GM23248 (cell line): ENCODE data around the gene WNT9B. TPM values are rescaled to one million over a fixed set of nuclear protein-coding genes. Genes with fewer than 3 reads are reported as not detected.

Source experiments
- DNase-seq: peaks from one replicate; pipeline ENCODE4 v3.0.0-alpha.2; 2015
- H2AFZ ChIP-seq: fragments of 200-600 bp; sonication (generic); 2 replicates; pipeline ENCODE4 v1.6.1; 2016; ENCODE audit warnings: antibody characterized with exemption
- H3F3A ChIP-seq: fragments of 200-600 bp; sonication (generic); 2 replicates; pipeline ENCODE4 v1.6.1; 2016; ENCODE audit warnings: mild to moderate bottlenecking, antibody characterized with exemption, mixed run types; ENCODE audit not compliant: insufficient read depth
- H3K27ac ChIP-seq: fragments of 200-600 bp; sonication (generic); 2 replicates; pipeline ENCODE4 v1.5.1; 2016; ENCODE audit warnings: mild to moderate bottlenecking
- H3K27me3 ChIP-seq: fragments of 200-600 bp; sonication (generic); replicated peaks from 2 replicates; pipeline ENCODE4 v1.6.1; 2016; ENCODE audit warnings: mild to moderate bottlenecking; ENCODE audit not compliant: insufficient read depth
- H3K36me3 ChIP-seq: fragments of 200-600 bp; sonication (generic); 2 replicates; pipeline ENCODE4 v1.6.1; 2016; ENCODE audit warnings: low read depth, mild to moderate bottlenecking
- H3K4me1 ChIP-seq: fragments of 200-600 bp; sonication (generic); 2 replicates; pipeline ENCODE4 v1.6.1; 2016; ENCODE audit warnings: mild to moderate bottlenecking; ENCODE audit not compliant: insufficient read depth
- H3K4me2 ChIP-seq: fragments of 200-600 bp; sonication (generic); one replicate; pipeline ENCODE4 v1.6.1; 2016; ENCODE audit warnings: mild to moderate bottlenecking; ENCODE audit not compliant: unreplicated experiment
- H3K4me3 ChIP-seq: fragments of 200-600 bp; sonication (generic); 2 replicates; pipeline ENCODE4 v1.5.1; 2016; ENCODE audit warnings: mild to moderate bottlenecking
- H3K79me2 ChIP-seq: fragments of 200-600 bp; sonication (generic); 2 replicates; pipeline ENCODE4 v1.6.1; 2016; ENCODE audit warnings: mild to moderate bottlenecking; ENCODE audit not compliant: insufficient read depth
- H3K9ac ChIP-seq: fragments of 200-600 bp; sonication (generic); 2 replicates; pipeline ENCODE4 v1.6.1; 2016; ENCODE audit warnings: mild to moderate bottlenecking
- H3K9me2 ChIP-seq: fragments of 200-600 bp; sonication (generic); 2 replicates; pipeline ENCODE4 v1.6.1; 2016; ENCODE audit warnings: mixed run types, mild to moderate bottlenecking, moderate library complexity; ENCODE audit not compliant: insufficient read depth
- H3K9me3 ChIP-seq: fragments of 200-600 bp; sonication (generic); one replicate; pipeline ENCODE4 v1.6.1; 2017; ENCODE audit warnings: low read depth
- H4K20me1 ChIP-seq: fragments of 200-600 bp; sonication (generic); 2 replicates; pipeline ENCODE4 v1.6.0; 2016; ENCODE audit not compliant: insufficient read depth
- EZH2 ChIP-seq: fragments of 200-600 bp; sonication (generic); IDR thresholded peaks from 2 replicates; pipeline ENCODE4 v1.6.1; 2018; ENCODE audit warnings: antibody characterized with exemption, mild to moderate bottlenecking; ENCODE audit not compliant: insufficient read depth, poor library complexity, severe bottlenecking
- EZH2phosphoT487 ChIP-seq: fragments of 200-600 bp; sonication (generic); IDR thresholded peaks from 2 replicates; pipeline ENCODE4 v1.6.1; 2018; ENCODE audit warnings: antibody characterized with exemption, moderate library complexity, mild to moderate bottlenecking, low read depth; ENCODE audit not compliant: insufficient read depth
- WGBS, 2 experiments: methylation state at CpG; one replicate each; pipeline ENCODE4 v1.1.6; 2015 to 2017; ENCODE audit warnings: low lambda C conversion rate in 2 of 2, low coverage in 1 of 2; ENCODE audit errors: missing lambda C conversion rate in 2 of 2; 5-methylcytosine and 5-hydroxymethylcytosine counted together
- in situ Hi-C: fragments of 300-500 bp; cut with MboI; formaldehyde crosslinking; loops from 2 replicates; pipeline ENCODE4 v1.15.0; 2020
- polyA plus RNA-seq: library from polyadenylated mRNA; unstranded; fragments of >200 nt; fragmentation: Nextera tagmentation; extraction: Ambion mirVana; gene quantifications from 2 replicates; pipeline ENCODE4 v1.2.1, GENCODE V29; 2016
- total RNA-seq: library from RNA; depleted of rRNA; stranded (reverse); fragments of >200 nt; shearing (Covaris generic); gene quantifications from 2 replicates; pipeline ENCODE4 v1.2.3, GENCODE V29; 2014

The WNT9B gene
- total and polyA plus RNA-seq, 2 experiments from 2014 or later, result not detected

- WGBS, 2 experiments, result 45% methylated on average over 10 of the region's 10 CpGs
- no peaks in the 10 kb centered on the region for H3K79me2 ChIP-seq
- no peaks in the 10 kb centered on the region for H3K9me2 ChIP-seq
- no peak for TF ChIP-seq EZH2
- TF ChIP-seq EZH2phosphoT487, result no peak
- no peaks in the 10 kb centered on the region for H3F3A ChIP-seq
- in situ Hi-C loops, result no loop called here
- no peak overlapping the region for H3K4me2 ChIP-seq
- H3K27me3 ChIP-seq, result peaks cover 49% of the 10 kb centered on the region
- H3K36me3 ChIP-seq, result no peaks in the 10 kb centered on the region
- no peak for DNase-seq
- H2AFZ ChIP-seq, result no peak overlapping the region
- H3K9me3 ChIP-seq, result no peaks in the 10 kb centered on the region
- no peaks in the 10 kb centered on the region for H4K20me1 ChIP-seq
- no peak overlapping the region for H3K9ac ChIP-seq
- H3K27ac ChIP-seq, result no peak overlapping the region
- H3K4me3 ChIP-seq, result no peak overlapping the region
- H3K4me1 ChIP-seq, result no peaks in the 10 kb centered on the region
Observed at GRCh38 chr17:46885415-46886309, 34.3 kb downstream of the WNT9B start.

DNA sequence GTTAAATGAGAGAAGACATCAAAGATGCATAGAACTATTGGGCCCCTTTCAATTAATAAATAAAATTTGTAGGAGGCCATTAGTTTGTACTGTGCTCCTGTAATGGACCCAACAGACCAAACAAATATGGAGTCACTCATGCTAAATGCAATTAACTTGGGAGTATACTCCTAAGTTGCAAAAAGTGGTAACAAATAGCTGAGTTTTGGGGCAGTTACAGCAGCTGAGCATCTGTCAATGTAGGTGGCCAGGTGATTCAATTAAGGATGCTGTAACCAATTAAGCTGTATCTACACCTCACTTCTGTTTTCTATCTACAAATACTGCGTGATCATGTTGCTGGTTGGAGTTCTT is 34.9 kb downstream of the WNT9B start:
- in situ Hi-C loops, result no loop called here
- Histone ChIP-seq H3K27me3 (peaks cover 55% of the 10 kb centered on the region), H3K79me2 (no peaks in the 10 kb centered on the region), H3K4me3 (no peak overlapping the region), H3K9me2 (no peaks in the 10 kb centered on the region), H4K20me1 (no peaks in the 10 kb centered on the region), H3K4me2 (no peak overlapping the region), H3K9me3 (no peaks in the 10 kb centered on the region), H2AFZ (no peak overlapping the region), H3K4me1 (no peaks in the 10 kb centered on the region), H3F3A (no peaks in the 10 kb centered on the region), H3K9ac (no peak overlapping the region), H3K27ac (no peak overlapping the region), H3K36me3 (no peaks in the 10 kb centered on the region)
- TF ChIP-seq EZH2 (no peak), EZH2phosphoT487 (no peak)
- DNase-seq, result no peak
- 62 to 69% methylated on average over 1 of the region's 1 CpG for WGBS, 2 experiments

GRCh38 chr17:46887717-46888116 is 36.3 kb downstream of the WNT9B start:
- Histone ChIP-seq H3K4me3 (no peak overlapping the region), H3K36me3 (no peaks in the 10 kb centered on the region), H3K9me2 (no peaks in the 10 kb centered on the region), H4K20me1 (no peaks in the 10 kb centered on the region), H3K4me1 (no peaks in the 10 kb centered on the region), H3K27ac (no peak overlapping the region), H3K4me2 (no peak overlapping the region), H3K79me2 (no peaks in the 10 kb centered on the region), H3K9ac (no peak overlapping the region), H3K27me3 (peaks cover 64% of the 10 kb centered on the region), H2AFZ (no peak overlapping the region), H3K9me3 (no peaks in the 10 kb centered on the region), H3F3A (no peaks in the 10 kb centered on the region)
- no peak for DNase-seq
- 75 to 84% methylated on average over 3 of the region's 3 CpGs for WGBS, 2 experiments
- TF ChIP-seq EZH2 (no peak), EZH2phosphoT487 (no peak)
- in situ Hi-C loops, result no loop called here

DNA sequence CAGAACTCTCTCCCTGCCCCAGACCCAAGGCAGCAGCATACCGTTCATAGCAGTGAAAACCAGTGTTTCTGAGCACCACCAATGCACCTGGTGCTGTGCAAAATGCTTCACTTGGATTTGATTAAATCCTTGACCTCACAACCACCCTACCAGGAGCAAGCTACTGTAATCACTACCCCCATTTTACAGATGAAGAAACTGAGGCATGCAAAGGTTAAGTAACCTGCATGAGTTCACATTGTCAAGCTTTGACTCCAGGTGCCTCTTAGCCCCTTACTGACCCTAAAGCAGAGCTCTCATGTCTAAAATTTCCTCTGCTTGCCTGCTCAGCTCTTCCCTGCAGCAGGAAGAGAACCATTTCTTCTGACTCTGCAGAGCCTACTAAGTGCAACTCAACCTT is 37.3 kb downstream of the WNT9B start:
- no peaks in the 10 kb centered on the region for H3F3A ChIP-seq
- H3K27ac ChIP-seq, result no peak overlapping the region
- H3K79me2 ChIP-seq, result no peaks in the 10 kb centered on the region
- no peak for DNase-seq
- in situ Hi-C loops, result no loop called here
- no peaks in the 10 kb centered on the region for H3K4me1 ChIP-seq
- 83 to 100% methylated on average over 1 of the region's 1 CpG for WGBS, 2 experiments
- no peaks in the 10 kb centered on the region for H3K36me3 ChIP-seq
- TF ChIP-seq EZH2phosphoT487 (no peak), EZH2 (no peak)
- no peak overlapping the region for H3K4me2 ChIP-seq
- no peaks in the 10 kb centered on the region for H3K9me3 ChIP-seq
- no peak overlapping the region for H2AFZ ChIP-seq
- H3K9ac ChIP-seq, result no peak overlapping the region
- H3K27me3 ChIP-seq, result peaks cover 74% of the 10 kb centered on the region
- no peaks in the 10 kb centered on the region for H3K9me2 ChIP-seq
- no peaks in the 10 kb centered on the region for H4K20me1 ChIP-seq
- no peak overlapping the region for H3K4me3 ChIP-seq
